Loucy (cell line): ENCODE data around the gene ATP10A.

ENCODE experiments used
- CTCF ChIP-seq: fragments of 200-600 bp; sonication (generic); conservative IDR thresholded peaks from 2 replicates; pipeline ENCODE4 v1.5.1; 2014; ENCODE audit warnings: mild to moderate bottlenecking, antibody characterized with exemption, low read length
- EZH2phosphoT487 ChIP-seq: fragments of 200-600 bp; IDR thresholded peaks from 2 replicates; pipeline ENCODE4 v1.6.1; 2018; ENCODE audit warnings: antibody characterized with exemption, mild to moderate bottlenecking, moderate library complexity, borderline replicate concordance

DNA sequence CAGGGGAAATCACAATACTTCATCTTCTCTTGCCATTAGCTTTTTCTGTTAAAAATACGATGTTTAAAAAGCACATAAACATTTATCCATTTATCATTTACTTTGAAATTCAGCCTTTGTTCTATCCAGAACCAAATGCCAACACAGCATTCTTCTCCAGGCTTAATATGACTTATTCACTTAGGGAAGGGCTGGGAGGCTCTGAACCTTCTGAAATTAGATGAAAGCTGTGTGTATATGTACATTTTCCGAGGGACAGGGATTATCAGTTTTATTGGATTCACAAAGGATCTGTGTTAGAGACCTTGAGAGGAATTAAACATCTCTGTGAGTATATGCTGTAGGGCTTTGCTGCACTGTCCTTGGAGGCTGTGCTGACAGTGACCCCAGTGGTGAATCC lies 213.7 kb downstream of the ATP10A start:
- TF ChIP-seq CTCF (no peak), EZH2phosphoT487 (no peak)
